ENCODE measurements around the gene SLC39A7. TPM values are rescaled to one million over a fixed set of nuclear protein-coding genes. Genes with fewer than 3 reads are reported as not detected.
A peak's percentile ranks its signal among the peaks of the same experiment; 100 is the strongest.

The SLC39A7 gene
- total and polyA plus RNA-seq, 4 experiments from 2014 or later = 22.9 to 40.9 (median 32.0) TPM

- Mint-ChIP-seq H3K4me3 (no peak overlapping the region), H3K9me3 (peaks cover 0 to 2% (median 0%) of the 10 kb centered on the region in 8 donors), H3K36me3 (no peaks in the 10 kb centered on the region), H3K27ac (peak overlapping the region in 2 of 7 donors; percentile 35 to 53), H3K4me1 (no peaks in the 10 kb centered on the region), H3K27me3 (peaks cover 0 to 7% of the 10 kb centered on the region in 2 donors)
- POLR2A ChIA-PET (ENCODE audit: partially characterized antibody) = no interaction called here
- Histone ChIP-seq H3K4me1 (ENCODE audit: insufficient read depth, low read length) (no peaks in the 10 kb centered on the region), H3K4me3 (ENCODE audit: low read length in 2 of 2) (no peak overlapping the region), H3K27me3 (ENCODE audit: insufficient read depth, low read length) (no peaks in the 10 kb centered on the region), H3K27ac (ENCODE audit: low read depth, low read length) (no peak overlapping the region), H3K36me3 (ENCODE audit: insufficient read depth, low read length) (no peaks in the 10 kb centered on the region), H3K9me3 (ENCODE audit: control insufficient read depth in 1 of 2, low read length in 2 of 2) (no peaks in the 10 kb centered on the region)
- intact Hi-C loops (cut with micrococcal nuclease) = no loop called here
- CTCF ChIA-PET (ENCODE audit: partially characterized antibody) = no interaction called here
- no peak for DNase-seq
Measured at GRCh38 chr6:33175436-33176069, 25.1 kb upstream of the SLC39A7 start.

- ChIA-PET CTCF (ENCODE audit: partially characterized antibody) (no interaction called here), POLR2A (ENCODE audit: partially characterized antibody) (no interaction called here)
- DNase-seq = no peak
- Histone ChIP-seq H3K9me3 (ENCODE audit: control insufficient read depth in 1 of 2, low read length in 2 of 2) (no peaks in the 10 kb centered on the region), H3K27ac (ENCODE audit: low read depth, low read length) (no peak overlapping the region), H3K4me3 (ENCODE audit: low read length in 2 of 2) (no peak overlapping the region), H3K36me3 (ENCODE audit: insufficient read depth, low read length) (no peaks in the 10 kb centered on the region), H3K27me3 (ENCODE audit: insufficient read depth, low read length) (no peaks in the 10 kb centered on the region), H3K4me1 (ENCODE audit: insufficient read depth, low read length) (no peaks in the 10 kb centered on the region)
- H3K9me3 Mint-ChIP-seq = peaks cover 0 to 2% (median 0%) of the 10 kb centered on the region in 8 donors
- H3K27me3 Mint-ChIP-seq = peaks cover 0 to 7% of the 10 kb centered on the region in 2 donors
- H3K4me1 Mint-ChIP-seq = no peaks in the 10 kb centered on the region
- intact Hi-C loops (cut with micrococcal nuclease) = no loop called here
- no peak overlapping the region for H3K4me3 Mint-ChIP-seq
- H3K27ac Mint-ChIP-seq = no peak overlapping the region
- H3K36me3 Mint-ChIP-seq = no peaks in the 10 kb centered on the region
Measured at GRCh38 chr6:33176906-33177305, 23.8 kb upstream of the SLC39A7 start.

- intact Hi-C loops (cut with micrococcal nuclease) = no loop called here
- peaks cover 1 to 3% (median 2%) of the 10 kb centered on the region in 4 donors for H3K4me1 Mint-ChIP-seq
- peaks cover 0 to 3% (median under 1%) of the 10 kb centered on the region in 8 donors for H3K9me3 Mint-ChIP-seq
- no peak overlapping the region for H3K4me3 Mint-ChIP-seq
- ChIA-PET CTCF (ENCODE audit: partially characterized antibody) (no interaction called here), POLR2A (ENCODE audit: partially characterized antibody) (no interaction called here)
- peaks cover 1% of the 10 kb centered on the region for H3K4me1 ChIP-seq (ENCODE audit: insufficient read depth, low read length)
- H3K27ac Mint-ChIP-seq = peak overlapping the region in 3 of 7 donors; percentile 1 to 11 (median 6)
- peaks cover 0 to 7% of the 10 kb centered on the region in 2 donors for H3K27me3 Mint-ChIP-seq
- peaks cover 0 to 2% of the 10 kb centered on the region in 2 donors for H3K36me3 Mint-ChIP-seq
- no peak overlapping the region for H3K4me3 ChIP-seq (ENCODE audit: low read length in 2 of 2)
- H3K27me3 ChIP-seq (ENCODE audit: insufficient read depth, low read length) = no peaks in the 10 kb centered on the region
- no peaks in the 10 kb centered on the region for H3K9me3 ChIP-seq (ENCODE audit: control insufficient read depth in 1 of 2, low read length in 2 of 2)
- no peak overlapping the region for H3K27ac ChIP-seq (ENCODE audit: low read depth, low read length)
- H3K36me3 ChIP-seq (ENCODE audit: insufficient read depth, low read length) = no peaks in the 10 kb centered on the region
- no peak for DNase-seq
Measured at GRCh38 chr6:33177552-33178446, 22.9 kb upstream of the SLC39A7 start.

GRCh38 chr6:33178755-33179475, 21.8 kb upstream of the SLC39A7 start:
- Histone ChIP-seq H3K27ac (ENCODE audit: low read depth, low read length) (no peak overlapping the region), H3K27me3 (ENCODE audit: insufficient read depth, low read length) (no peaks in the 10 kb centered on the region), H3K36me3 (ENCODE audit: insufficient read depth, low read length) (no peaks in the 10 kb centered on the region), H3K4me1 (ENCODE audit: insufficient read depth, low read length) (peaks cover 12% of the 10 kb centered on the region), H3K9me3 (ENCODE audit: control insufficient read depth in 1 of 2, low read length in 2 of 2) (no peaks in the 10 kb centered on the region), H3K4me3 (ENCODE audit: low read length in 2 of 2) (no peak overlapping the region)
- Mint-ChIP-seq H3K9me3 (peaks cover 0 to 13% (median 6%) of the 10 kb centered on the region in 8 donors), H3K4me3 (no peak overlapping the region), H3K27me3 (peaks cover 0 to 7% of the 10 kb centered on the region in 2 donors), H3K27ac (no peak overlapping the region), H3K4me1 (peaks cover 12 to 14% (median 13%) of the 10 kb centered on the region in 4 donors), H3K36me3 (peaks cover 2 to 12% of the 10 kb centered on the region in 2 donors)
- CTCF ChIA-PET (ENCODE audit: partially characterized antibody) = no interaction called here
- intact Hi-C loops (cut with micrococcal nuclease) = no loop called here
- no peak for DNase-seq
- POLR2A ChIA-PET (ENCODE audit: partially characterized antibody) = no interaction called here

DNA sequence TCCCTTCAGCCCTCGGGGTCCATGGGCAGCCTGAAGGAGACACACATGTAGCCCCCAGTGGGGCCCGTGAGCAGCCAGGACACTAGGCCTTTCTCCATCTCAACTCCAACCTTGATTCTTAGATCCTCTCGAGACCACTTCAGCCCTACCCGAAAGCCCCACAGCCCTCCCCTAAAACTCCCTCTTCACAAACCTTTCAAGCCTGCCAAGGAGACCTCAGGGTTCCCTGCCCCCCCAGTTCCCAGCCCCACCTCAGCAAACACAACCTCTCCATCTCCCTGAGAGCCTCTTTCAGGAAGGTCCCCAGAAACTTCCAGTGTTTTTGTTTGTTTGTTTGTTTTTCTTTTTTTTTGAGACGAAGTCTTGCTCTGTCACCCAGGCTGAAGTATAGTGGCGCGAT, 19.5 kb upstream of the SLC39A7 start:
- Mint-ChIP-seq H3K4me1 (peaks cover 17 to 24% (median 21%) of the 10 kb centered on the region in 4 donors), H3K9me3 (peaks cover 0 to 13% (median 6%) of the 10 kb centered on the region in 8 donors), H3K4me3 (peak overlapping the region in 1 of 8 donors; percentile 25), H3K27me3 (peaks cover 0 to 1% of the 10 kb centered on the region in 2 donors), H3K36me3 (peaks cover 2 to 12% of the 10 kb centered on the region in 2 donors), H3K27ac (peak overlapping the region in 3 of 7 donors; percentile 22 to 68 (median 31))
- no peak for DNase-seq
- POLR2A ChIA-PET (ENCODE audit: partially characterized antibody) = no interaction called here
- no peak overlapping the region for H3K27ac ChIP-seq (ENCODE audit: low read depth, low read length)
- no peaks in the 10 kb centered on the region for H3K27me3 ChIP-seq (ENCODE audit: insufficient read depth, low read length)
- no peaks in the 10 kb centered on the region for H3K9me3 ChIP-seq (ENCODE audit: control insufficient read depth in 1 of 2, low read length in 2 of 2)
- CTCF ChIA-PET (ENCODE audit: partially characterized antibody) = no interaction called here
- no peak overlapping the region for H3K4me3 ChIP-seq (ENCODE audit: low read length in 2 of 2)
- H3K4me1 ChIP-seq (ENCODE audit: insufficient read depth, low read length) = peaks cover 20% of the 10 kb centered on the region
- intact Hi-C loops (cut with micrococcal nuclease) = no loop called here
- no peaks in the 10 kb centered on the region for H3K36me3 ChIP-seq (ENCODE audit: insufficient read depth, low read length)

GRCh38 chr6:33183071-33183683, 17.5 kb upstream of the SLC39A7 start:
- intact Hi-C loops (cut with micrococcal nuclease) = loop anchor here (1.0 to 2.0 kb wide), 2 partner anchors 14 to 17 kb away; partner anchors contain the start of genes RXRB and SLC39A7
- Histone ChIP-seq H3K4me3 (ENCODE audit: low read length in 2 of 2) (peak overlapping the region in 1 of 2 donors; percentile 3), H3K4me1 (ENCODE audit: insufficient read depth, low read length) (peaks cover 20% of the 10 kb centered on the region), H3K27me3 (ENCODE audit: insufficient read depth, low read length) (peaks cover 1% of the 10 kb centered on the region), H3K9me3 (ENCODE audit: control insufficient read depth in 1 of 2, low read length in 2 of 2) (no peaks in the 10 kb centered on the region), H3K27ac (ENCODE audit: low read depth, low read length) (no peak overlapping the region), H3K36me3 (ENCODE audit: insufficient read depth, low read length) (no peaks in the 10 kb centered on the region)
- CTCF ChIA-PET (ENCODE audit: partially characterized antibody) = interaction anchor here (0.7 to 1.5 kb wide), 6 partner anchors 11 to 34 kb away, joined by 3 to 8 read pairs (median 3); no protein-coding TSS in a partner anchor
- DNase-seq = peak in 1 of 5 donors; percentile 12
- peak overlapping the region; percentile 56 to 91 (median 83) for H3K27ac Mint-ChIP-seq
- peaks cover 7 to 10% of the 10 kb centered on the region in 2 donors for H3K27me3 Mint-ChIP-seq
- H3K4me1 Mint-ChIP-seq = peaks cover 17 to 28% (median 21%) of the 10 kb centered on the region in 4 donors
- peaks cover 2 to 12% of the 10 kb centered on the region in 2 donors for H3K36me3 Mint-ChIP-seq
- H3K4me3 Mint-ChIP-seq = peak overlapping the region; percentile 42 to 85 (median 54)
- POLR2A ChIA-PET (ENCODE audit: partially characterized antibody) = interaction anchor here (0.9 to 1.5 kb wide), 13 partner anchors 10 to 211 kb away, joined by 3 to 11 read pairs (median 5); partner anchors contain the start of genes B3GALT4, COL11A2, RING1 and RPS18
- H3K9me3 Mint-ChIP-seq = peaks cover 0 to 13% (median 5%) of the 10 kb centered on the region in 8 donors
